Neural cell (in vitro differentiated cells): ENCODE data around the gene SF3B1.

Source experiments
- POLR2AphosphoS5 ChIP-seq: IDR thresholded peaks from 2 replicates; pipeline ENCODE4 v1.6.1; 2012
- TAF1 ChIP-seq: IDR thresholded peaks from 2 replicates; pipeline ENCODE4 v1.6.1; 2012; ENCODE audit warnings: low read depth
- TF ChIP-seq, protein P1 (sequence below): fragments of 450-650 bp; IDR thresholded peaks from 2 replicates; pipeline ENCODE4 v1.5.1; 2014; ENCODE audit warnings: antibody characterized with exemption, mild to moderate bottlenecking, moderate library complexity; ENCODE audit not compliant: poor library complexity, severe bottlenecking
- TF ChIP-seq, protein P2 (sequence below): IDR thresholded peaks from 2 replicates; pipeline ENCODE4 v1.6.1; 2012; ENCODE audit warnings: borderline replicate concordance

DNA sequence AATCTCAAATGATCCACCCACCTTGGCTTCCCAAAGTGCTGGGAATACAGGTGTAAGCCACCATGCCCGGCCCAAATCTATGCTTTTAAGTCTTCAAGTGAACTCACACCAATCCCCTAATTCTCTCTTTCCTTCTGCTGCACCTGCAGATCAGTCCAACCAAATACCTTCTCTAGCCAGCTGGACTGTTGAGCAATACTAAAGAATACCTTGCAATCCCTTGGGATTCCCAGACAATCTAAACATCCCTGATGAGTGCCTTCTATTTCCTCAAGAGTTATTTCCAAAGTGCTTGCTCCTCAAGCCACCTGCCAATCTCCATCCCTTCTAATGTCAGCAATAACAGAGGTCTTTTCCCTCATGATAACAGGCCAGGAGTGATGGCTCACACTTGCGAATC is 48.6 kb downstream of the SF3B1 start:
- TF ChIP-seq, protein P1, sequence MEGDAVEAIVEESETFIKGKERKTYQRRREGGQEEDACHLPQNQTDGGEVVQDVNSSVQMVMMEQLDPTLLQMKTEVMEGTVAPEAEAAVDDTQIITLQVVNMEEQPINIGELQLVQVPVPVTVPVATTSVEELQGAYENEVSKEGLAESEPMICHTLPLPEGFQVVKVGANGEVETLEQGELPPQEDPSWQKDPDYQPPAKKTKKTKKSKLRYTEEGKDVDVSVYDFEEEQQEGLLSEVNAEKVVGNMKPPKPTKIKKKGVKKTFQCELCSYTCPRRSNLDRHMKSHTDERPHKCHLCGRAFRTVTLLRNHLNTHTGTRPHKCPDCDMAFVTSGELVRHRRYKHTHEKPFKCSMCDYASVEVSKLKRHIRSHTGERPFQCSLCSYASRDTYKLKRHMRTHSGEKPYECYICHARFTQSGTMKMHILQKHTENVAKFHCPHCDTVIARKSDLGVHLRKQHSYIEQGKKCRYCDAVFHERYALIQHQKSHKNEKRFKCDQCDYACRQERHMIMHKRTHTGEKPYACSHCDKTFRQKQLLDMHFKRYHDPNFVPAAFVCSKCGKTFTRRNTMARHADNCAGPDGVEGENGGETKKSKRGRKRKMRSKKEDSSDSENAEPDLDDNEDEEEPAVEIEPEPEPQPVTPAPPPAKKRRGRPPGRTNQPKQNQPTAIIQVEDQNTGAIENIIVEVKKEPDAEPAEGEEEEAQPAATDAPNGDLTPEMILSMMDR: no peak
- TF ChIP-seq, protein P2, sequence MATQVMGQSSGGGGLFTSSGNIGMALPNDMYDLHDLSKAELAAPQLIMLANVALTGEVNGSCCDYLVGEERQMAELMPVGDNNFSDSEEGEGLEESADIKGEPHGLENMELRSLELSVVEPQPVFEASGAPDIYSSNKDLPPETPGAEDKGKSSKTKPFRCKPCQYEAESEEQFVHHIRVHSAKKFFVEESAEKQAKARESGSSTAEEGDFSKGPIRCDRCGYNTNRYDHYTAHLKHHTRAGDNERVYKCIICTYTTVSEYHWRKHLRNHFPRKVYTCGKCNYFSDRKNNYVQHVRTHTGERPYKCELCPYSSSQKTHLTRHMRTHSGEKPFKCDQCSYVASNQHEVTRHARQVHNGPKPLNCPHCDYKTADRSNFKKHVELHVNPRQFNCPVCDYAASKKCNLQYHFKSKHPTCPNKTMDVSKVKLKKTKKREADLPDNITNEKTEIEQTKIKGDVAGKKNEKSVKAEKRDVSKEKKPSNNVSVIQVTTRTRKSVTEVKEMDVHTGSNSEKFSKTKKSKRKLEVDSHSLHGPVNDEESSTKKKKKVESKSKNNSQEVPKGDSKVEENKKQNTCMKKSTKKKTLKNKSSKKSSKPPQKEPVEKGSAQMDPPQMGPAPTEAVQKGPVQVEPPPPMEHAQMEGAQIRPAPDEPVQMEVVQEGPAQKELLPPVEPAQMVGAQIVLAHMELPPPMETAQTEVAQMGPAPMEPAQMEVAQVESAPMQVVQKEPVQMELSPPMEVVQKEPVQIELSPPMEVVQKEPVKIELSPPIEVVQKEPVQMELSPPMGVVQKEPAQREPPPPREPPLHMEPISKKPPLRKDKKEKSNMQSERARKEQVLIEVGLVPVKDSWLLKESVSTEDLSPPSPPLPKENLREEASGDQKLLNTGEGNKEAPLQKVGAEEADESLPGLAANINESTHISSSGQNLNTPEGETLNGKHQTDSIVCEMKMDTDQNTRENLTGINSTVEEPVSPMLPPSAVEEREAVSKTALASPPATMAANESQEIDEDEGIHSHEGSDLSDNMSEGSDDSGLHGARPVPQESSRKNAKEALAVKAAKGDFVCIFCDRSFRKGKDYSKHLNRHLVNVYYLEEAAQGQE: no peak
- TF ChIP-seq POLR2AphosphoS5 (no peak), TAF1 (no peak)
